Activated naive CD4-positive, alpha-beta T cell treated with anti-CD3 and anti-CD28 coated beads, Interleukin-2, amount 50 U/mL, for 72 hours (primary cell): Measurements from ENCODE around the gene EP400. TPM values are rescaled to one million over a fixed set of nuclear protein-coding genes. Genes with fewer than 3 reads are reported as not detected.

Experiments
- ATAC-seq, 2 donors: fragments of 150-1000 bp; cut with Tn5 transposase; 2 replicates each; pipeline ENCODE4 v1.10.0; 2021; ENCODE audit warnings: mild to moderate bottlenecking in 2 of 2, moderate library complexity in 2 of 2
- DNase-seq, 2 donors: peaks; one replicate each; pipeline ENCODE4 v3.0.0; 2021 to 2022; ENCODE audit warnings: low spot score in 2 of 2
- H3K27ac Mint-ChIP-seq, 2 donors: one replicate each; pipeline ENCODE4 v1.8.0; 2022; ENCODE audit warnings: mild to moderate bottlenecking in 2 of 2, mixed read lengths in 2 of 2
- H3K36me3 Mint-ChIP-seq, 2 donors: one replicate each; pipeline ENCODE4 v1.8.0; 2022; ENCODE audit warnings: mixed read lengths in 2 of 2
- H3K9me3 Mint-ChIP-seq, 2 donors: one replicate each; pipeline ENCODE4 v1.8.0; 2022; ENCODE audit warnings: mixed read lengths in 2 of 2
- total RNA-seq, 2 donors: library from RNA; stranded (reverse); gene quantifications; one replicate each; pipeline ENCODE4 v1.2.3, GENCODE V29; 2022

EP400 gene
- total RNA-seq, 2 donors from 2014 or later = 55.6 to 57.4 TPM

GRCh38 chr12:132012919-132013568, 63.3 kb downstream of the EP400 start:
- no peak for ATAC-seq
- peak in 1 of 2 donors; percentile 49 for DNase-seq
- H3K36me3 Mint-ChIP-seq = peaks cover 0 to 11% of the 10 kb centered on the region in 2 donors
- peak overlapping the region in 1 of 2 donors; percentile 7 for H3K27ac Mint-ChIP-seq
- no peaks in the 10 kb centered on the region for H3K9me3 Mint-ChIP-seq

- H3K27ac Mint-ChIP-seq = no peak overlapping the region
- ATAC-seq = peak; percentile 22 to 26
- peak in 1 of 2 donors; percentile 37 for DNase-seq
- peaks cover 0 to 6% of the 10 kb centered on the region in 2 donors for H3K36me3 Mint-ChIP-seq
- no peaks in the 10 kb centered on the region for H3K9me3 Mint-ChIP-seq
Observed at GRCh38 chr12:132014092-132014914, 64.6 kb downstream of the EP400 start.

- Mint-ChIP-seq H3K36me3 (peaks cover 0 to 6% of the 10 kb centered on the region in 2 donors), H3K9me3 (no peaks in the 10 kb centered on the region), H3K27ac (no peak overlapping the region)
- DNase-seq (no peak), ATAC-seq (no peak)
Observed at GRCh38 chr12:132014915-132015280, 65.2 kb downstream of the EP400 start.

GRCh38 chr12:132015686-132016430, 66.1 kb downstream of the EP400 start:
- peaks cover 0 to 6% of the 10 kb centered on the region in 2 donors for H3K36me3 Mint-ChIP-seq

GRCh38 chr12:132018193-132018916, 68.6 kb downstream of the EP400 start:
- Mint-ChIP-seq H3K9me3 (no peaks in the 10 kb centered on the region), H3K36me3 (peaks cover 0 to 6% of the 10 kb centered on the region in 2 donors), H3K27ac (peak overlapping the region in 1 of 2 donors; percentile 36)
- DNase-seq = peak in 1 of 2 donors; percentile 23
- no peak for ATAC-seq

More at GRCh38 chr12:132015686-132016430, 66.1 kb downstream of the EP400 start:
- H3K27ac Mint-ChIP-seq = peak overlapping the region in 1 of 2 donors; percentile 48
- H3K9me3 Mint-ChIP-seq = no peaks in the 10 kb centered on the region
- DNase-seq = peak in 1 of 2 donors; percentile 18
- no peak for ATAC-seq

- Mint-ChIP-seq H3K36me3 (peaks cover 0 to 8% of the 10 kb centered on the region in 2 donors), H3K9me3 (no peaks in the 10 kb centered on the region), H3K27ac (peak overlapping the region in 1 of 2 donors; percentile 88)
- peak in 1 of 2 donors; percentile 47 for DNase-seq
- no peak for ATAC-seq
Observed at GRCh38 chr12:132019891-132020290, 70.1 kb downstream of the EP400 start.

- ATAC-seq (no peak), DNase-seq (peak in 1 of 2 donors; percentile 28)
- peaks cover 0 to 12% of the 10 kb centered on the region in 2 donors for H3K36me3 Mint-ChIP-seq
- H3K27ac Mint-ChIP-seq = peak overlapping the region in 1 of 2 donors; percentile 88
- H3K9me3 Mint-ChIP-seq = no peaks in the 10 kb centered on the region
Observed at GRCh38 chr12:132020292-132020691, 70.5 kb downstream of the EP400 start.

- H3K36me3 Mint-ChIP-seq = peaks cover 0 to 13% of the 10 kb centered on the region in 2 donors
- DNase-seq = peak in 1 of 2 donors; percentile 45
- H3K27ac Mint-ChIP-seq = no peak overlapping the region
Observed at GRCh38 chr12:132021031-132021871, 71.5 kb downstream of the EP400 start.

GRCh38 chr12:132021965-132022364, 72.2 kb downstream of the EP400 start:
- DNase-seq (no peak), ATAC-seq (no peak)
- H3K27ac Mint-ChIP-seq = no peak overlapping the region
- no peaks in the 10 kb centered on the region for H3K9me3 Mint-ChIP-seq
- H3K36me3 Mint-ChIP-seq = peaks cover 0 to 12% of the 10 kb centered on the region in 2 donors

More at GRCh38 chr12:132021031-132021871, 71.5 kb downstream of the EP400 start:
- ATAC-seq = no peak
- no peaks in the 10 kb centered on the region for H3K9me3 Mint-ChIP-seq

- Mint-ChIP-seq H3K36me3 (peaks cover 0 to 8% of the 10 kb centered on the region in 2 donors), H3K9me3 (no peaks in the 10 kb centered on the region), H3K27ac (no peak overlapping the region)
- peak in 1 of 2 donors; percentile 13 for DNase-seq
- ATAC-seq = no peak
Observed at GRCh38 chr12:132023658-132024057, 73.9 kb downstream of the EP400 start.

GRCh38 chr12:132024758-132025157, 75.0 kb downstream of the EP400 start:
- ATAC-seq (no peak), DNase-seq (peak in 1 of 2 donors; percentile 9)
- H3K9me3 Mint-ChIP-seq = no peaks in the 10 kb centered on the region
- H3K36me3 Mint-ChIP-seq = peaks cover 0 to 8% of the 10 kb centered on the region in 2 donors
- H3K27ac Mint-ChIP-seq = peak overlapping the region in 1 of 2 donors; percentile 55

GRCh38 chr12:132025526-132025925, 75.8 kb downstream of the EP400 start:
- DNase-seq (no peak), ATAC-seq (no peak)
- Mint-ChIP-seq H3K36me3 (peaks cover 0 to 8% of the 10 kb centered on the region in 2 donors), H3K27ac (no peak overlapping the region), H3K9me3 (no peaks in the 10 kb centered on the region)

GRCh38 chr12:132026061-132026795, 76.5 kb downstream of the EP400 start:
- Mint-ChIP-seq H3K27ac (peak overlapping the region in 1 of 2 donors; percentile 36), H3K9me3 (no peaks in the 10 kb centered on the region), H3K36me3 (peaks cover 0 to 8% of the 10 kb centered on the region in 2 donors)
- ATAC-seq (no peak), DNase-seq (no peak)

GRCh38 chr12:132026796-132027500, 77.2 kb downstream of the EP400 start:
- Mint-ChIP-seq H3K9me3 (no peaks in the 10 kb centered on the region), H3K27ac (peak overlapping the region in 1 of 2 donors; percentile 44), H3K36me3 (peaks cover 0 to 8% of the 10 kb centered on the region in 2 donors)
- ATAC-seq (no peak), DNase-seq (no peak)
